ENCODE measurements around the gene SARDH.
"Not testable (repeated sequence)": the region's sequence is repeated elsewhere in the genome, so short reads cannot be mapped to it uniquely, and the experiment has no call there.

Gene SARDH

GRCh38 chr9:133775951-133776905 is 38.1 kb upstream of the SARDH start:
- DNase-seq: no peak

DNA sequence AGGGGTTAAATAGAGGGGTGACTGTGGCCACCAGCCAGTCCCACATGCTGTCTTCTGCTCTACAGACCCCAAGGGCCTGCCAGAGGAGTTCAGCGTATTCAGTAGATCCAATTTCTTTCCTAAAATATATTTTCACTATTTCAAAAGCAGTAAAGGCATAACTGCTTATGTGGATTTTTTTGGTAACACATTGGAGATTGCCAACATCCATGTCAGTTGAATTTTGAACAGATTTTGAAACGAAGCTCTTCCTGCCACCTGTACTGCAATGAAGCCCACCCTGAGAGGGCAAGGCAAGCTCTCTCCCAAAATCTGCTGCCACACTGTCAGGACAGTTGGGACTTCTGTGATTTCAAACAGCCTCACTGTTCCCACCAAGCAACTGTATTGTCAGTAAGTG is 37.1 kb upstream of the SARDH start:
- no peak for DNase-seq

GRCh38 chr9:133774799-133775198 is 36.6 kb upstream of the SARDH start:
- DNase-seq: no peak

GRCh38 chr9:133773889-133774655 is 35.9 kb upstream of the SARDH start:
- no peak for DNase-seq

- no peak for DNase-seq
Observed at GRCh38 chr9:133772581-133772980, 34.4 kb upstream of the SARDH start.

DNA sequence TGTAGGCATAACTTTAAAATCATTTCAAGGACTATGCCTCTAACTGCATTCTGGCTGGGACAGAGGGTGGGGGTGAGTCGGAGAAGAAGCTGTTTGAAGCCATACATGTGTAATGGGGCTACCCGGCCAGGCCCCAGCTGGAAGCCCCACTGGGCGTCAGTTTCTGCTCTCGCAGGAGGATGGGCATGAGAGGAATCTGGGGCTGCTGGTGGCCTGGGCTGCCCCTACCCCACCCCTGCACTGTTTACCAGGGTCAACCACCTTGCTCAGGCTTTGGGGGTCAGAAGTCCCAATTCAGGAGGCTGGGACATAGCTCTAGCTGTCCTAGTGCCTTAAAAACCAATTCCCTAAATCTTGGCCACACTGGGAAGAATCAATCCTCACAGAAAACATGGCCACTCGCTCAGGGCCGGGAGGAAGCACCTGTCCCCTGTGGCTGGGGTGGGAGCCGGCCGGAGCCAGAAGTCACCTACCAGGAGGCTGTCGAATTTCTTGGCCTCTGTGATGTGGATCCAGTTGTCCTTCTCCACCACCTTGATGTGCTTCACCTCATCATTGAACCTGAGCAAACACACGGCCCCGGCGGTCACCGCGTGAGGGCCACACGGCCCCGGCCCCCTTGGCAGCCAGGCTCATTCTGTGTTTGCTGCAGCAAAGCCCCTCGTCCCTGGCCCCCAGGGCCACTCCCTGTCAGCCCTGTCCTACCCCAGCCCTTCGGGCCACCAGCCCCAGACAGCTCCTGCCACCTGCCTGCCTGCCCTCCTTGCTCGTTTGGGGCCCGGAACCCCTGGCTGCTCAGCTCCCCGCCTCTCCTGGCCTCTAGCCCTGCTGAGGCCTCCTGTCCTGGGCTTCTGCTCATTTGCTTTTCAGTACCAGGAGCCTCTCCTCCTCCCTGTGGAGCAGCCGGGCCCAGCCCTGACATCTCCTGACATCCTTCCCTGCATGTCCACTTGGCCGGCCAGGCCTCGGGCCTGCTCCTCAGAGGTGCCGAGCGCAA is 33.6 kb upstream of the SARDH start:
- DNase-seq: no peak

GRCh38 chr9:133770076-133770777 is 32.1 kb upstream of the SARDH start:
- DNase-seq: no peak

GRCh38 chr9:133769511-133770075 is 31.4 kb upstream of the SARDH start:
- DNase-seq: no peak

GRCh38 chr9:133768859-133769510 is 30.8 kb upstream of the SARDH start:
- DNase-seq: no peak

- no peak for DNase-seq
Observed at GRCh38 chr9:133768371-133768858, 30.3 kb upstream of the SARDH start.

- DNase-seq: no peak
Observed at GRCh38 chr9:133767625-133768024, 29.5 kb upstream of the SARDH start.

GRCh38 chr9:133767008-133767407 is 28.9 kb upstream of the SARDH start:
- no peak for DNase-seq

DNA sequence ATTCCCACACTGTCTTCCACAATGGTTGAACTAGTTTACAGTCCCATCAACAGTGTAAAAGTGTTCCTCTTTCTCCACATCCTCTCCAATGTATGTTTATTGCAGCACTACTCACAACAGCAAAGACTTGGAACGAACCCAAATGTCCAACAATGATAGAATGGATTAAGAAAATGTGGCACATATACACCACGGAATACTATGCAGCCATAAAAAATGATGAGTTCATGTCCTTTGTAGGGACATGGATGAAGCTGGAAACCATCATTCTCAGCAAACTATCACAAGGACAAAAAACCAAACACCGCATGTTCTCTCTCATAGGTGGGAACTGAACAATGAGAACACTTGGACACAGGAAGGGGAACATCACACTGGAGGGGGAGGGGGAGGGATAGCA is 28.1 kb upstream of the SARDH start:
- not testable (repeated sequence) for DNase-seq

DNA sequence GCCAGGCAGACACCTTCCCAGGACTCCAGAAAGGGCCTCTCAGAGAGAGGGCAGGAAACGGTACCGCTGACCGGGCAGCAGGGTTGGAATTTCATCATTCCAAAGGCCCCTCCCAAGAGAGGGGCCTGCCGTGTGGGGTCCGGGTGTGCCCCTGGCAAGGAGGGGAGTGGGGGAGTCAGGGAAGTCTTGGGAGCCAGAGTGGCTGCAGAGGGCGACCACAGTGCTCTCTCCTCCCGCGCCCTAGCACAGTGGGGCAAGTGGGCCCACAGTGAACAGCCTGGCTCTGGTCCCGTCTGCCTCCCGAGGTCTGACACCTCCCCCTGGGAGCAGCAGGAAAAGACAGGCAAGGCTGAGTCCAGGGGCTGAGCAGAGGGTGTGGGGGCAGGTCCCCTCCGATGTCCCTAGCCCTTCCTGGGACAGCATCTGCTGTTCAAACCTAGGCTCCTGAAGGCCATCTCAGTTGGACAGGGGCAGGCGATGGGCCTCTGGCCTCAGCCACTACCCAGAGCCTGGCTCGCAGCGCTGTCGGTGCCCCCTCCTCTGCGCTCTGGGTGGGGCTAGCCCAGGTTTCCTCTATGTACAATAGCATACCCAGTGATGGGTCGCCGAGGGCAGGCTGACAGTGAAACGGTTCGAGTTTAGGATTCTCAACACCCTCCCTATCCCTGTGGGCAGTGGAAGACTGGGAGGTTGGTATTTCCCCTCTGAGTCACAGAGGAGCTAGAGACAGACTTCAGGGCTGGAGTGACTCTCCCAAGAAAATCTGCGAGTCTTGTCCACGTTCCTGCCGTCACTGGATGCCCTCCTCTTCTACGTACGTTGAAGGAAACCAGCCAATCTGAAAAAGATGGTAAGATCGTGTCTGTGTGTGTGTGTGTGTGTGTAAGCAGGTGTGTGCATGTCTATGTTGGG is 25.4 kb upstream of the SARDH start:
- DNase-seq: no peak

DNA sequence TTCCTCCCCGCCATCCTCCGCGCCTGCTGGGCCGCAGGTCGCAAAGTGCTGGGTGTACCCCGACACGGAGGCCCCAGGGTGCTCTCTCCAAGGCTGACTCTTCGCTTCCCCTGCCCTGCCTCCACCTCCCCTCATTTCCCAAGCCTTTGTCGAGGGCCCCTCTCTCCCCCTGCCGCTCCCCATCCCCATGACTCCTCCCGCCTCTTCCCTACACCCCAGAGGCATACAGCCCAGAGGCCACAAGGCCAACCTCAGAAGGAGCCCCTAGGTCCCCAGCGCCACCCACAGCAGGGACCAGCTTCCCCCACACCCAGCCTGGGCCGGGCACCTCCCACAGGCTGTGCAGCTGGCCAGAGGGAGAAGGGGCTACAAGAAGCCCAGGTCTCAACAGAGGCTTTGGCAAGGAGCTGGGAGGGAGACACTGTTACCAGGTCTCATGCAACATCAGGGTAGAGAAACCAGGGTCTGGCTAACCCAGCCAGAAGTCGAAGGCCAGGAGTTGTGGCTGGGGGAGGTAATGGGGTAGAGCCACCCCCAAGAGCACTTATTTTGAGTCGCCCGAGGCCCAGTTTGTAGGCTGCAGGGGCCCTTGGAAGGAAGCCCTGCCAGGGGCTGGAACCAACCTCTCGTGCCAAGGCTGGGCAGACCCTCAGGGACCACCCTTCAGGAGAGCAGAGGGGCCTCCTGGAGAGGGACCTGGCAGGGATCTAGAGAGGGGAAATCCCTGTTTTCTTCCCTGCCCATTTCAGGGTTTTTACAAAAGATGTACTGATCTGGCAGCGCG is 24.5 kb upstream of the SARDH start:
- DNase-seq: no peak

GRCh38 chr9:133761641-133762248 is 23.6 kb upstream of the SARDH start:
- no peak for DNase-seq

DNA sequence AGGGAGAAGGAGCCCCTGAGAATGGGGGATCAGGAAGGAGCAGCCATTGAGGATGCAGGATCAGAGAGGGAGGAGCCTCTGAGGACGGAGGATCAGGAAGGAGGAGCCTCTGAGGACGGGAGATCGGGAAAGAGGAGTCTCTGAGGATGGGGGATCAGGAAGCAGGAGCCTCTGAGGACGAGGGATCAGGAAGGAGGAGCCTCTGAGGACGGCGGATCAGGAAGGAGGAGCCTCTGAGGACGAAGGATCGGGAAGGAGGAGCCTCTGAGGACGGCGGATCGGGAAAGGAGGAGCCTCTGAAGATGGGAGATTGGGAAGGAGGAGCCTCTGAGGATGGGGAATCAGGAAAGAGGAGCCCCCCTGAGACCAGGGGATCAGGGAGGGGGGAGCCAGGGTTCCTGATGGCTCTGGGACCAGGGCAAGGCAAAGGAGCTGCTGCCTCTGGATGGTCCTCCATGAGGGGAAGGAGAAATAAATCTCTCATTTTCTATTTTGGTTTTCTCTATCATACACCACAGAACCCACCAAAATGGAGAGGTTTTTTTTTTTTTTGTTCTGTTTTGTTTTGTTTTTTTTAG is 22.6 kb upstream of the SARDH start:
- no peak for DNase-seq

DNA sequence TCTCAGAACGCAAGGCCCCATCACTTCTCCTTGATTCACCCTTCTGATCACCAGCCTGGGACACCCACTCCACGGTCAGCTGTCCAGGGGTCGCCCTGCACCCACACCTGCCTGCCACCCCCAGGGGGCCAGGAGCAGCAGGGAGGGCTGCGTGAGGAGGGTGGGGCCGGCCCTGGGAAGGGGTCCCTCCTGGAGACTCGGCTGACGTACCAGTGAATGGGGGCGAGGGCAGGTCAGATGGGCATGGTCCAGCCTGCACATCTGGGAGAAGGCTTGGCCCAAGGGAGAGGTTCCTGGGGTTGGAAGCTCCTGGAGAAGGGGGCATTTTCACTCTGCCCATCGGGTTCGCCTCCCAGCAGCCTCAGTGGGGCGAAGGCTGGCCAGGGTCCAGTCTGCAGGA is 21.8 kb upstream of the SARDH start:
- no peak for DNase-seq

All from NCI-H1092 treated with DMSO at 0.1 percent for 48 hours (cell line).